OCI-LY7 (cell line): Measurements from ENCODE around the gene TRNT1.

ENCODE experiments used
- CTCF ChIP-seq: fragments of 200-600 bp; sonication (generic); conservative IDR thresholded peaks from 2 replicates; pipeline ENCODE4 v1.5.1; 2014; ENCODE audit warnings: mild to moderate bottlenecking, antibody characterized with exemption, low read length, moderate library complexity, mixed read lengths
- EZH2phosphoT487 ChIP-seq: fragments of 200-600 bp; sonication (generic); IDR thresholded peaks from 2 replicates; pipeline ENCODE4 v1.6.1; 2018; ENCODE audit warnings: low read depth, borderline replicate concordance, mild to moderate bottlenecking, mixed run types, antibody characterized with exemption, low read length, moderate library complexity, mixed read lengths

GRCh38 chr3:3137526-3137925 lies 10.8 kb downstream of the TRNT1 start:
- TF ChIP-seq CTCF, result no peak
- no peak for TF ChIP-seq EZH2phosphoT487
